GM21528 (cell line): ENCODE measurements around the gene GALNT12.

Source experiments
- ATAC-seq: cut with Tn5 transposase; IDR thresholded peaks from one replicate; pipeline ENCODE4 v1.9.1; 2021; ENCODE audit warnings: mild to moderate bottlenecking, moderate library complexity; ENCODE audit not compliant: unreplicated experiment, low FRiP score

Gene GALNT12

DNA sequence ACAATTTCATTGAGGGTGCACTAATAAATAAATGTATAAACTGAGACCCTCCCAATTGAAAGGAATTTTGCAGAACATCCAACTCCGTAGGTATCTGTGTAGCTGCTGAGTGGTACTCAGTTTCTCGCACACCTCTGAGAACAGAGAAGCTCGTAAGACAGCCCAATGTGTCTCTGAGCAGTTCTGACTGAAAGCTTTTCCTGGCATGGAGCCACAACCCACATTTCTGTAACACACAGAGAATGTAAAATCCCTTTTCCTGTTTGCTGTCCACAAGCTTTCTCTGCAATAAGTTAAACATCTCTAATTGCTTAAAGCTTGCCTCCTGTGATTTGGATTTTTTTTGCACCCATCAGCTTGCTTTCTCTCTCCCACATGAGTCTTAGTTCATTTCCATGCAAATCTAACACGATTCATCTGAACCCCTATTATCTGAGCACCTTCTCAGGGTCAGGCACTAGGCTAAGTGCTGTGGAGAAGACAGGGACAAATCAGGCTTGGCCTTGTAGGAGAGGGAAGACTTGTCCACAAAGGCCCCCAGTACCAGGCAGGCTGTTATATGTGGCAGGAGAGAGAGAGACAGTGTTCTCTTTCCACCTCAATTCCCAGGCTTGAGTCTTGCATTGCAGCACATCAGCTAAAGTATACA, 92.1 kb downstream of the GALNT12 start:
- no peak for ATAC-seq
